ENCODE measurements around the gene MAG.

DNA sequence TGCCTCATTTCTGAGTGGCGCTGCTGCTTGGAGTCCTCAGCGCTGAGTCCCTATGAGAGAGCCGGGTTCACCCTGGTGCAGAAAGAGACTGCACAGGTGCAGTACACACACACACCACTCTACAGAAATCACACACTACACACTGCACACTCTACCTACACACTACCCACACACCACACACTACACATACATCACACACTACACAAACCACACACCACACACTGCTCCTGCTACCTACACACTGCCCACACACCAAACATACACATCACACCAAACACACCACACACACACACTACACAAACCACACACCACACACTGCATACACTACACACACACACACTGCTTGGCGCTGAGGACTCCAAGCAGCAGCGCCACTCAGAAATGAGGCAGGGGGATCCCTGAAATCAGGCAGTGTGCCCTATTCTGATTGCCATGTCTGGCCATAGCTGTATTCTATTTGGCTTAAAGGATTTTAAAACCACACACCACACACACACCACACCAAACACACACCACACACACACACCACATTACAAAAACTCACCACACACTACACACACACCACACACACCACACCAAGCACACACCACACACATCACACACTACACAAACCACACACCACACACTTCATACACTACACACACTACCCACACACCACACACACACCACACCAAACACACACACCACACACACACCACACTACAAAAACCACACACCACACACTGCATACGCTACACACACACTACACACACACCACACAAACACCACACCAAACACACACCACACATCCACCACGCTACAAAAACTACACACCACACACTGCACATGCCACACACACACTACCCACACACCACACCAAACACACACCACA, 4.9 kb downstream of the MAG start:
- TF ChIP-seq, protein P1, sequence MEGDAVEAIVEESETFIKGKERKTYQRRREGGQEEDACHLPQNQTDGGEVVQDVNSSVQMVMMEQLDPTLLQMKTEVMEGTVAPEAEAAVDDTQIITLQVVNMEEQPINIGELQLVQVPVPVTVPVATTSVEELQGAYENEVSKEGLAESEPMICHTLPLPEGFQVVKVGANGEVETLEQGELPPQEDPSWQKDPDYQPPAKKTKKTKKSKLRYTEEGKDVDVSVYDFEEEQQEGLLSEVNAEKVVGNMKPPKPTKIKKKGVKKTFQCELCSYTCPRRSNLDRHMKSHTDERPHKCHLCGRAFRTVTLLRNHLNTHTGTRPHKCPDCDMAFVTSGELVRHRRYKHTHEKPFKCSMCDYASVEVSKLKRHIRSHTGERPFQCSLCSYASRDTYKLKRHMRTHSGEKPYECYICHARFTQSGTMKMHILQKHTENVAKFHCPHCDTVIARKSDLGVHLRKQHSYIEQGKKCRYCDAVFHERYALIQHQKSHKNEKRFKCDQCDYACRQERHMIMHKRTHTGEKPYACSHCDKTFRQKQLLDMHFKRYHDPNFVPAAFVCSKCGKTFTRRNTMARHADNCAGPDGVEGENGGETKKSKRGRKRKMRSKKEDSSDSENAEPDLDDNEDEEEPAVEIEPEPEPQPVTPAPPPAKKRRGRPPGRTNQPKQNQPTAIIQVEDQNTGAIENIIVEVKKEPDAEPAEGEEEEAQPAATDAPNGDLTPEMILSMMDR (IDR thresholded peaks at IDR 0.05): no peak
- TF ChIP-seq USF1 (CRISPR knock-in tag; IDR thresholded peaks at IDR 0.05) (no peak), ZBTB21 (CRISPR knock-in tag; IDR thresholded peaks at IDR 0.05; ENCODE audit: borderline replicate concordance) (no peak)
- TF ChIP-seq, protein P2, sequence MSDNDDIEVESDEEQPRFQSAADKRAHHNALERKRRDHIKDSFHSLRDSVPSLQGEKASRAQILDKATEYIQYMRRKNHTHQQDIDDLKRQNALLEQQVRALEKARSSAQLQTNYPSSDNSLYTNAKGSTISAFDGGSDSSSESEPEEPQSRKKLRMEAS (CRISPR knock-in tag; IDR thresholded peaks at IDR 0.05): no peak
